GM18951 (cell line): ENCODE data around the gene RARRES1.

Experiments
- POLR2A ChIP-seq: IDR thresholded peaks from 4 replicates; pipeline ENCODE4 v1.6.1; 2011; ENCODE audit warnings: mild to moderate bottlenecking; ENCODE audit not compliant: insufficient read length, insufficient read depth; ENCODE audit errors: extremely low read depth
- in situ Hi-C: fragments of 300-500 bp; cut with MboI; formaldehyde crosslinking; loops from one replicate; pipeline ENCODE4 v1.12.0; 2022; ENCODE audit warnings: low sequenced_read_pairs, mixed read lengths, inconsistent platforms; ENCODE audit not compliant: unreplicated experiment

The RARRES1 gene

DNA sequence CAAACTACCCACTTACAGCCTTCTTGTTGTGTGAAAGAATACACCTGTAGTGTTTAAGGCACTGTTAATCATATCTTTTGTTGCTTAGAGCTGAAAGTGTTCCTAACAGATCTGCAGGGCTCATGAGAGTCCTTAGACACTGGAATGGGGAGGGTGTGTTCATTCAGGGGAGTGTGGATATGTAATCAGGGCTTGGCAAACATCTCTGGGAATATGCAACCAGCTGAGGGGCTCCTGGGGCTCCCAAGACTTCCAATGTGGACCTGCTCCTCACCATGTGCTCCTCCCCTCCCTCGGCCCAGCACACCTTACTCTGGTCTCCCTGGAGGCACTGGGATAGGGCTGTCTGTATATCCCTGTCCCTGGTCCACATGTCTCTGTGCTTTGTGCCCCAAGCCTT is 39.3 kb upstream of the RARRES1 start:
- TF ChIP-seq POLR2A = no peak
- in situ Hi-C loops = no loop called here

DNA sequence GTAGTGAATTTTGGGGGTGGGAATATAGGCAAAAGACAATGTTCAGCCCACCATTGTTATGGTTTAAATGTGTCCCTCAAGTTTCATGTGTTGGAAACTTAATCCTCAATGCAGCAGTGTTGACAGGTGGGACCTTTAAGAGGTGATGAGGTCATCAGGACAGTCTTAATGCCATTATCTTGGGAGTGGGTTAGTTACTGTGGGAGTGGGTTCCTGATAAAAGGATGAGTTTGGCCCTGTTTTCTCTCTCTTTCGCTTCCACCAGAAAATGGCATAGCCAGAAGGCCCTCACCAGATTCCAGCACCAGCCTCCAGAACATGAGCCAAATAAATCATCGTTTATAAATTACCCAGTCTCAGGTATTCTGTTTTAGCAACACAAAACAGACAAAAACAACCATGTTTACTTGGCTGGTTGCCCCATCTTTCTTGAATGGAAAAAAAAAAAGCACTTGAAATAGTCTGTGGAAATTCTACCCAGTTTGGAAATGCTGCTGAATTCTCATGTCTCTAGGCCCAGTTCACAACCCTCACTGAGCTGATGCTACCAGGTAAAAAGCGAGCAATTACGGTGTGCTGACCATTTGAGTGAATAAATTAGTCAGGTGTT is 38.6 kb upstream of the RARRES1 start:
- TF ChIP-seq POLR2A = no peak
- in situ Hi-C loops = no loop called here

DNA sequence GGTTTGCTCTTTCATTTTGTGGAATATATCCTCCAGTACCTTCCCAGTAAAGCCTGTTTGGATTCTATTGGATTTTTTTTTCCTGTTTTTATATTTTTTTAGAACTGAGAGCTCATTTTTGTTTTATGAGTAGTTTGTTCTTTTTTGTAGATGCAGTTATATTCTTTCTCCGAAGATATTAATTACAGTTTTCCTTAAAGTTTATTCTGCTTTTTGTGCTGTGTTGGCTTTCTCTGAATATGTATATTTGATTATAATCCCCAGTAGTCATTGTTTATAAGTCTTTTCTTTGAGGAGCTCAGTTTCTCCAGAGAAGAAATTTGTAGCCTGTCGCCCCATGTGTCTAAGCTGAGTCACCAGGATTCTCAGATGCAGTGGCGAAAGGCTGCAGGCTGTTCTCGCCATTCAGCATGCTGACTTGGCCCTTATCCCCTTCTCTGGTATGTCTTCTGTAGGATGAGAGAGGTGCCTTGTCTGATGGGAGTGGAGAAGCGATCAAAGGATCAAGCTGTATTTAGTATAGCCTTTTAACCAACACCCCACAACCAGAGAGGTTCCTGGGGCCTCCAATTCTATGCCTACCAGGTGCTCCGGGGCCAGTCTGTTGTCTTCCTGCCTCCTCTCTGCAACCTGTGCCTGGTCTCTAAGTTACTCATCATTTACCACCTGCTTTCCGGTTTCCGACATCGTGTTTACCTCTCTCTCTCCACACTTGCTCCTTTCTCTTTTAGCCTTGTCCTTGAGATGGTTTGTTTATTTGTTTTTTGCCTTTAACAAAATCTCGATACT is 37.9 kb upstream of the RARRES1 start:
- in situ Hi-C loops = no loop called here
- no peak for TF ChIP-seq POLR2A

DNA sequence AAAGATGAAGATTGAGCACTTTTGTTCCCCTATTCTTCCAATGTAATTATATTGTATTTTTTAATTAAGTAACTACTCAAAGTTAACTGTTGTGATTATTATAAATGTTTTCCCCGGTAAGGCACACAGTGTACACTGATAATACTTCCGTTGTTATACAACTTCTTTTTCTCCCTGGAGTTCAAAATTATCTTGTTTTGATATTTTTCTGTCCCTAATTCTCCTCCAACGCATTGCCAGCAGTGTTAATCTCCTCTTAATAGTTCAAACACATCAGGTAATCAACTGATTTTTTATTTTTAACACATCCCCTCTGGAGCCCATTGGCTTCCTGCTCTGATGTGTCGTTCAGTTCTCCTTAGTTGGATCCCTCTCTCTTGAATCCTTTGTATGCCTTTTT is 37.3 kb upstream of the RARRES1 start:
- in situ Hi-C loops = no loop called here
- TF ChIP-seq POLR2A = no peak

DNA sequence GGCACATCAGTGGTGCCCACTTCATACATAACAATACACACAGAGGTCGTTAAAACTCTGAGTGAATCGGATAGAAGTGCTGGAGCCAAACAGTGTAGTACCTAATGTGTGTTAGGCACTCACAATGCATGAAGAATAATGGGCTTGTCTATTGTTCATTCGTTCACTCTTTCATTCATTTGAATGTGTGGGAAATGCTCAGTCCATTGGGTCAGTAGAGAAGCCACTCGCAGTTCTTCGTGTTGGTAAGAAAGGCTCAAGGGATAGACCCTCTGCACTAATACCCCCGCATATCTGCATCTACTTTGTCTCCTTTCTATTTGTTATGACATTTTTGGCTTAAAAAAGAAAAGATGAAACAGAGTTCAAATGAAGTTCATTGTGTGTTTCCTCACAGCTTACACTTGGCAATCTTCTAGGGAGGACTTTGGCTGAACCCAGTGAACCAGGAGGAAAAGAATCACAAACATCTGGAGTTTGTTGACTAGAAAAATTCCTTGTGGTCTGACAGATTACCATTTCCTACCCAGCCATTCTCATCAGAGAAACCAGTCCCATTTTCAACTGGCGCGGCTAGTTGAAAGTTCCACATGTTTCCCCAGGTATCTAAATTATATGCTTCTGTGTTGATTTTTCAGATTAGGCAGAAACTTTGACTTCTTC is 36.8 kb upstream of the RARRES1 start:
- TF ChIP-seq POLR2A = no peak
- in situ Hi-C loops = no loop called here

DNA sequence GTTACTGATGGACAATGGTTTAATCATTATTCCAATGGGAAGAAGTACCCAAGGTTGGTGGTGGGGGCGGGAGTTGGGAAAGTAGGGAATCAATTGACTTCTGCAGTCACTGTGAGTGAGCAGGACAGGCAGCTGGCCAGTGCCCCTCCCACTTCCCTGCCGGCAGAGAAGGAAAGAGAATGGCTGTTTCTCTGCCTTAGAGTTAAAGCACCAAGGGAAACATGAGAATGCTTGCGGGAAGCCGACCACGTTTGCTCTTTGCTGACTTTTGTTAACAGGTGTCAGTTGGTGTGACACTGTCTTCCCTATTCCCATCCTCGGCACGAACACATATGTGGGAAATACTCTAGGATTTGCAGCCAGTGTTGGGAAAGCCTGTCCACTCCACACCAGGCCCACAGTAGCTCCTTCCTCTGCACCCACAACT is 36.1 kb upstream of the RARRES1 start:
- in situ Hi-C loops = no loop called here

DNA sequence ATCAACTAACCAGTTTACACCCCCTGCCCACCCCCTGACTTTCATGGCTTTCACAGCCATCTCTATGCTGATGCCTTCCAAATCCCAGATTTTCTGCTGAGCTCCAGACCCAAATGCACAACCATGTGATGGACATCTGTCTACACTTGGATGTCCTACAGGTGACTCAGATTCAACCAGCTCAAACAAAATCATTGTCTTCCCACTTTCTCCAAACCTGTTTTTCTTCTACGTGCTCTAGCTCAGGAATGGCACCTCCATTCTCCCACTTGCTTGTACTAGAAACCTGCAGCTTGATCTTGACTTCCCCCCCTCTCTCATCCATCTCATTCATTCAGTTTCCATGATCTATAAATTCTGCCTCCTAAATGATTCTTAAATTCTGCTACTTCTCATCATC is 34.1 kb upstream of the RARRES1 start:
- TF ChIP-seq POLR2A = no peak
- in situ Hi-C loops = no loop called here

More for the DNA sequence above, 36.1 kb upstream of the RARRES1 start:
- TF ChIP-seq POLR2A = no peak

DNA sequence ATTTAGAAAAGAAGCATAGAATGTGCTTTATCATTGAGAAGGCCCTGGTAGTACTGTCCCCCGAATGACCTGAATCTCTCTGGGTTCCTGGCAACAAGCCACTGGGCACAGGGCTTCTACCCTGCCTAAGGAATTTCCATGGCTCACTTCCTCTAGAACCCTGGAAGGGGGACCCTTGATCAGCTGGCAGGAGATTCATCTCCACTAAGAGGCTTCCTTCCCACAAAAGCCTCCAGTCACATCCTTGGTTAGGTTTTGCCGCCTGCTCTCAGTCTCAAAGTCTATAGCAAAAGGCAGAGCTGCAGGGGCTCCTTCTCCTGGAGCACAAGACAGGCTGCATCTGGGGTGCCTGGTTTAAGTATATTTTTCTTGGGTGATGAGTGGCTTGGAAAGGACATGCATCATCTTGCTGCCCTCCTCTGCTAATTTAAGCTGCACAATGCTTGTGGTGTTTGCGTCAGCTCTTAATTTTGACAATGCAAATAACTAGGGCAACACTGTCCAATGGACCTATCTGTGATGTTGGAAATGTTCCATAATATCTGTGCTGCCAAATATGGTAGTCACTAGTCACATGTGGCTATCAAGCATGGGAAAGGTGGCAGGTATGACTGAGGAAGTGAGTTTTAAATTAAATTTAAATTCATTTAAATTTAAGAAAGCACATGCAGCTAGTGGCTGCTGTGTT is 33.4 kb upstream of the RARRES1 start:
- in situ Hi-C loops = no loop called here
- TF ChIP-seq POLR2A = no peak

DNA sequence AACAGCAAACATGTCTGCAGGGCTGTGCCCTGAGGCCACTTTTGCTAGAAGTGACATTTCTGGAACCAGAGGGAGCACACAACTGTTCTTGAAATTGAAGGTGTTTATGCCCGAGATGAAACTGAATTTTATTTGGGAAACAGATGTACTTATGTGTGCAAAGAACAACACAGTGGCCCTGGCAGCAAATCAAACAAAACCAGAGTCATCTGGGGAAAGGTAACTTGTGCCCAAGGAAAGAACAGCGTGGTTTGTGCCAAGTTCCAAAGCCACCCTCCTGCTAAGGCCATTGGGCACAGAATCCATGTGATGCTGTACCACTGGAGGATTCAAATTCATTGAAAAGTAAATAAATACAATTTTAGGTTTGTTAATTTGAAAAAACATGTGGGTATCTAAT is 31.2 kb upstream of the RARRES1 start:
- in situ Hi-C loops = no loop called here
- no peak for TF ChIP-seq POLR2A

DNA sequence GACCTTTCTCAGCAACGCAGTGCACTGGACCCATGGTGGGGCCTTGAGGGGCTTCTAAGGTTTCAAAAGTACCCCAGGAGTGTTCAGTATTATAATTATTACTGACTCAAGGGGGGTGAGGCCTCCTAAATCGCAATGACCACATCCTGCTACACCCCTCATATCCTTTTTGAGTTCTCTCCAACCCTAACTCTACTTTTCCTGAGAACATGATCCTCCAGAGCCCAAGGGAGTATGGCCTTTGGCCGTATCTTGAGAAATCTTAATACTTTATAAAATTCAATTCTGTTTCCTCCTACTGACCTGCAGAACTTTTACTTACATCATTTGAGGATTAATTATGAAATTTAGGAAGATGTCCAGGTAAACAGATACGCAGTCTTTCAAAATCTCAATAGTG is 30.4 kb upstream of the RARRES1 start:
- TF ChIP-seq POLR2A = no peak
- in situ Hi-C loops = no loop called here

DNA sequence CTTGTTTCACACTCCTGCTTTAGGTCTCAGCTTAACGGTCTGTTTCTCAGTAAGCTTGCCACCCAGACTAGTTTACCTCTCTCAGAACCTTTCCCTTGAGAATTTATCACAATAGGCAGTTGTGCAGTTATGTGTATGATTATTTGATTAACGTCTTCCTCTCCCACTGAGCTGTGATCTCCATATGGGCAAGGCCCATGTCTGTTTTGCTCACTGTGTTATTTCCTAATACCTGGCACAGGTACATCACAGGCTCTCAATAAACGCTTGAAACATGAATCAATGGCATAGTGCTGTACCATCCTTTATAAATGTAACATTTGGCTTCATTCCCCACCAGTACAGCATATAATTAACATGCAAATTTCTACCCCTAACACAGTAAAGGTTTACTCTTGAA is 29.1 kb upstream of the RARRES1 start:
- in situ Hi-C loops = no loop called here
- no peak for TF ChIP-seq POLR2A

DNA sequence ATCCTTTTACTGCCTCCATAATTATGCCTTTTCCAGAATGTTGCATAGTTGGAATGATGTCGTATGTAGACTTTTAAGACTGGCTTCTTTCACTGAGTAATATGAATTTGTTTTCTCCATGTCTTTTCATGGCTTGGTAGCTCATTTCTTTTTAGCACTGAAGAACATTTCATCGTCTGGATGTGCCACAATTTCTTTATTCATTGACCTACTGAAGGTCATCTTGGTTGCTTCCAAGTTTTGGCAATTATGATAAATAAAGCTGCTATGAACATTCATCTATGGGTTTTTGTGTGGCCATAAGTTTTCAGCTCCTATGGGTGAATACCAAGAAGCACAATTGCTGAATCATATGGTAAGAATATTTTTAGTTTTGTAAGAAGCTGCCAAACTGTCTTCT is 23.2 kb upstream of the RARRES1 start:
- in situ Hi-C loops = no loop called here
- no peak for TF ChIP-seq POLR2A

DNA sequence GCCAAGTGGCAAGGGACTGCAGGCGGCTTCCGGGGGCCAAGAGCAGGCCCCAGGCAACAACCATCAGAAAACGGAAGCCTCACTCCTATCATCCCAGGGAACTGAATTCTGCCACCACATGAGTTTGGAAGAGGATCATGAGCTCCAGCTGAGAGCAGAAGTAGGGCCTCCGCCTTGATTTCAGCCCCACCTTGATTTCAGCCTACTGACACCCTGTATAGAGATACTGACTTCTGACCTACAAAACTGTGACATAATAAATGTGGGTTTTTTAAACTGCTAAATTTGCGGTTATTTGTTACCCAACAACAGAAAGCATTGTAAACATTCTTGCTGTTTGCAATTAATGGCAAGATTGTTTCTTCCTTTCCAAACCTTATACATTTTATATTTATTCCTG is 21.6 kb upstream of the RARRES1 start:
- TF ChIP-seq POLR2A = no peak
- in situ Hi-C loops = no loop called here
